ENCODE results near the gene FGFR4. TPM values are rescaled to one million over a fixed set of nuclear protein-coding genes. Genes with fewer than 3 reads are reported as not detected.

FGFR4 gene
- total and polyA plus RNA-seq, 5 donors from 2014 or later = 0.19 to 4.4 (median 0.29) TPM; not detected in 2

- no peak overlapping the region for H3K27ac ChIP-seq (ENCODE audit: insufficient read depth, low read length, poor library complexity, severe bottlenecking)
- H3K9me3 ChIP-seq (ENCODE audit: control insufficient read depth in 2 of 2, low read length in 2 of 2) = no peaks in the 10 kb centered on the region
- H3K27me3 Mint-ChIP-seq = no peaks in the 10 kb centered on the region
- peak overlapping the region in 1 of 4 donors; percentile 55 for H3K4me3 Mint-ChIP-seq
- peak overlapping the region; percentile 5 to 65 (median 35) for H3K27ac Mint-ChIP-seq
- H3K4me1 Mint-ChIP-seq = peaks cover 21 to 59% (median 39%) of the 10 kb centered on the region in 4 donors
- no peaks in the 10 kb centered on the region for H3K9me3 Mint-ChIP-seq
- peaks cover 34% of the 10 kb centered on the region for H3K4me1 ChIP-seq (ENCODE audit: control insufficient read depth, insufficient read depth, low read length, poor library complexity, severe bottlenecking)
- H3K36me3 ChIP-seq (ENCODE audit: control insufficient read depth, insufficient read depth, low read length) = peaks cover 51% of the 10 kb centered on the region
- ATAC-seq (ENCODE audit: low read depth in 2 of 2) (no peak), DNase-seq (no peak)
- H3K36me3 Mint-ChIP-seq = peaks cover 31% of the 10 kb centered on the region
- no peaks in the 10 kb centered on the region for H3K27me3 ChIP-seq (ENCODE audit: control insufficient read depth, insufficient read depth, low read length)
- H3K4me3 ChIP-seq (ENCODE audit: low read depth, low read length) = no peak overlapping the region
Measured at GRCh38 chr5:177142098-177142611, 55.4 kb downstream of the FGFR4 start.

DNA sequence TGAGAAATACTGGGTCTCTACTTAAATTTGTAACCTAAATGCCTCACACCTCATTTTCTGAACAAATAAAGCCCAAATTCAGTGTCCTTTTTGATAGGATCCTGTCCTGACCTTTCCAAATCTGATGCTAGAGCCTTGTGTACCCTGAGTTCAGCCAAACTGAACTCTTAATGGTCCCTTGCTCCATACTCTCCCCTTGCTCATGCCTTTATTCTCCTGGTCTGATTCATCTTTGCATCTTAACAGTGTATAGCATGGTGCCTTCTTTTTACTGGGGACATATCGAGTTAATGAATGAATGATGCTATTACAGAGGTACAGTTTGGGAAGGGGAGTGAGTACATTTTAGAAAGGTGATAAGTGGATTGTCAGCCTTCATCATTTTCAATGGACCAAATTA is 56.1 kb downstream of the FGFR4 start:
- peaks cover 35% of the 10 kb centered on the region for H3K36me3 Mint-ChIP-seq
- H3K36me3 ChIP-seq (ENCODE audit: control insufficient read depth, insufficient read depth, low read length) = peaks cover 54% of the 10 kb centered on the region
- peaks cover 21 to 55% (median 37%) of the 10 kb centered on the region in 4 donors for H3K4me1 Mint-ChIP-seq
- no peaks in the 10 kb centered on the region for H3K27me3 ChIP-seq (ENCODE audit: control insufficient read depth, insufficient read depth, low read length)
- H3K4me3 ChIP-seq (ENCODE audit: low read depth, low read length) = no peak overlapping the region
- H3K4me3 Mint-ChIP-seq = peak overlapping the region in 1 of 4 donors; percentile 55
- H3K9me3 ChIP-seq (ENCODE audit: control insufficient read depth in 2 of 2, low read length in 2 of 2) = no peaks in the 10 kb centered on the region
- no peak overlapping the region for H3K27ac ChIP-seq (ENCODE audit: insufficient read depth, low read length, poor library complexity, severe bottlenecking)
- H3K27me3 Mint-ChIP-seq = no peaks in the 10 kb centered on the region
- H3K9me3 Mint-ChIP-seq = no peaks in the 10 kb centered on the region
- ATAC-seq (ENCODE audit: low read depth in 2 of 2) = no peak
- DNase-seq = no peak
- peak overlapping the region in 2 of 3 donors; percentile 5 to 42 for H3K27ac Mint-ChIP-seq
- H3K4me1 ChIP-seq (ENCODE audit: control insufficient read depth, insufficient read depth, low read length, poor library complexity, severe bottlenecking) = peaks cover 28% of the 10 kb centered on the region

- peaks cover 8% of the 10 kb centered on the region for H3K4me1 ChIP-seq (ENCODE audit: control insufficient read depth, insufficient read depth, low read length, poor library complexity, severe bottlenecking)
- Mint-ChIP-seq H3K9me3 (no peaks in the 10 kb centered on the region), H3K4me1 (peaks cover 8 to 26% (median 14%) of the 10 kb centered on the region in 4 donors), H3K27me3 (no peaks in the 10 kb centered on the region), H3K36me3 (peaks cover 29% of the 10 kb centered on the region), H3K27ac (peak overlapping the region in 1 of 3 donors; percentile 28), H3K4me3 (no peak overlapping the region)
- H3K9me3 ChIP-seq (ENCODE audit: control insufficient read depth in 2 of 2, low read length in 2 of 2) = no peaks in the 10 kb centered on the region
- peaks cover 60% of the 10 kb centered on the region for H3K36me3 ChIP-seq (ENCODE audit: control insufficient read depth, insufficient read depth, low read length)
- ATAC-seq (ENCODE audit: low read depth in 2 of 2) = no peak
- H3K4me3 ChIP-seq (ENCODE audit: low read depth, low read length) = no peak overlapping the region
- H3K27ac ChIP-seq (ENCODE audit: insufficient read depth, low read length, poor library complexity, severe bottlenecking) = no peak overlapping the region
- no peak for DNase-seq
- H3K27me3 ChIP-seq (ENCODE audit: control insufficient read depth, insufficient read depth, low read length) = no peaks in the 10 kb centered on the region
Measured at GRCh38 chr5:177146891-177147638, 60.4 kb downstream of the FGFR4 start.

Other genes starting within 250 kb of the FGFR4 start
- gene HK3, start 187.6 kb upstream of the FGFR4 start, total RNA-seq = 0.30 TPM
- gene HK3, start 187.6 kb upstream of the FGFR4 start, polyA plus RNA-seq = under 1 TPM in 3 of 4 donors, not detected in 1; 0.09 to 0.33 (median 0.17) TPM
- gene UIMC1, start 80.1 kb upstream of the FGFR4 start, total RNA-seq = 80.7 TPM
- 10 to 100 TPM; 18.0 to 23.3 (median 21.1) TPM for gene UIMC1, start 80.1 kb upstream of the FGFR4 start, polyA plus RNA-seq
- 24.2 TPM for gene ZNF346, start 64.2 kb upstream of the FGFR4 start, total RNA-seq
- gene ZNF346, start 64.2 kb upstream of the FGFR4 start, polyA plus RNA-seq = 10 to 100 TPM; 10.5 to 22.1 (median 14.2) TPM
- 125 TPM for gene NSD1, start 46.9 kb downstream of the FGFR4 start, total RNA-seq
- gene NSD1, start 46.9 kb downstream of the FGFR4 start, polyA plus RNA-seq = 10 to 100 TPM; 25.9 to 48.6 (median 37.3) TPM
- 15.3 TPM for gene RAB24, start 216.8 kb downstream of the FGFR4 start, total RNA-seq
- gene RAB24, start 216.8 kb downstream of the FGFR4 start, polyA plus RNA-seq = 10 to 100 TPM in 2 of 4 donors, 1 to 10 TPM in 2; 5.1 to 12.8 (median 10.1) TPM
- 60.6 TPM for gene PRELID1, start 216.9 kb downstream of the FGFR4 start, total RNA-seq
- gene PRELID1, start 216.9 kb downstream of the FGFR4 start, polyA plus RNA-seq = 100 to 1,000 TPM; 185 to 210 (median 192) TPM
- gene MXD3, start 225.0 kb downstream of the FGFR4 start, total RNA-seq = 8.7 TPM
- gene MXD3, start 225.0 kb downstream of the FGFR4 start, polyA plus RNA-seq = 1 to 10 TPM in 1 of 4 donors, under 1 TPM in 3; 0.36 to 2.8 (median 0.84) TPM

All from CD4-positive, CD25-positive, alpha-beta regulatory T cell (primary cell).